Testis (tissue), 3 donors: Measurements from ENCODE around the gene FGF9. TPM values are rescaled to one million over a fixed set of nuclear protein-coding genes. Genes with fewer than 3 reads are reported as not detected.

ENCODE experiments used
- DNase-seq: peaks from one replicate; pipeline ENCODE4 v3.0.0-alpha.2; 2019
- H3K27ac ChIP-seq, 2 donors: fragments of 200-600 bp; sonication (generic); one replicate each; pipeline ENCODE4 v1.5.1; 2019
- H3K27me3 ChIP-seq: fragments of 200-600 bp; sonication (generic); one replicate; pipeline ENCODE4 v1.5.1; 2019
- H3K36me3 ChIP-seq: fragments of 200-600 bp; sonication (generic); one replicate; pipeline ENCODE4 v1.5.1; 2017; ENCODE audit warnings: low read depth; ENCODE audit errors: missing control alignments
- H3K4me1 ChIP-seq: fragments of 200-600 bp; sonication (generic); one replicate; pipeline ENCODE4 v1.5.1; 2019
- H3K4me3 ChIP-seq, 2 donors: fragments of 200-600 bp; sonication (generic); one replicate each; pipeline ENCODE4 v1.5.1; 2017 to 2019
- H3K9me3 ChIP-seq: fragments of 200-600 bp; sonication (generic); one replicate; pipeline ENCODE4 v1.5.1; 2017
- POLR2A ChIP-seq: fragments of 450-650 bp; IDR thresholded peaks from one replicate; pipeline ENCODE4 v1.6.1; 2017; ENCODE audit warnings: antibody characterized with exemption, mild to moderate bottlenecking, moderate library complexity
- WGBS, 2 donors: methylation state at CpG; one replicate each; pipeline ENCODE4 v1.1.5; 2018; 5-methylcytosine and 5-hydroxymethylcytosine counted together
- intact Hi-C: fragments of 100-400 bp; cut with DNase I; formaldehyde crosslinking; loops from one replicate; pipeline ENCODE4 v1.15.1; 2023; ENCODE audit warnings: low total_unique reads
- polyA plus RNA-seq: library from polyadenylated mRNA; stranded (reverse); fragments of 350-450 nt; fragmentation: Illumina TruSeq; extraction: RNeasy Lipid Tissue Mini Kit (QIAGEN cat#74804); gene quantifications from one replicate; pipeline ENCODE4 v1.2.3, GENCODE V29; 2014; ENCODE audit warnings: low read depth, low replicate concordance; ENCODE audit not compliant: insufficient read depth
- total RNA-seq, 2 donors: library from RNA; depleted of rRNA; stranded (reverse); fragments of >200 nt; gene quantifications; one replicate each; pipeline ENCODE4 v1.2.3, GENCODE V29; 2016
- TF ChIP-seq, protein P1 (sequence below), 3 experiments: fragments of 450-650 bp in 2 of 3; fragments of 200-600 bp in 1 of 3; sonication (generic) in 1 of 3; IDR thresholded peaks; one replicate each; pipeline ENCODE4 v1.5.1; 2016 to 2019; ENCODE audit warnings: antibody characterized with exemption in 3 of 3, mild to moderate bottlenecking in 2 of 3, moderate library complexity in 1 of 3

The FGF9 gene
- total and polyA plus RNA-seq, 3 donors from 2014 or later, result 0.79 to 4.3 (median 1.5) TPM

GRCh38 chr13:21749410-21749809 lies 78.5 kb downstream of the FGF9 start:
- intact Hi-C loops, result no loop called here
- no peak for DNase-seq

DNA sequence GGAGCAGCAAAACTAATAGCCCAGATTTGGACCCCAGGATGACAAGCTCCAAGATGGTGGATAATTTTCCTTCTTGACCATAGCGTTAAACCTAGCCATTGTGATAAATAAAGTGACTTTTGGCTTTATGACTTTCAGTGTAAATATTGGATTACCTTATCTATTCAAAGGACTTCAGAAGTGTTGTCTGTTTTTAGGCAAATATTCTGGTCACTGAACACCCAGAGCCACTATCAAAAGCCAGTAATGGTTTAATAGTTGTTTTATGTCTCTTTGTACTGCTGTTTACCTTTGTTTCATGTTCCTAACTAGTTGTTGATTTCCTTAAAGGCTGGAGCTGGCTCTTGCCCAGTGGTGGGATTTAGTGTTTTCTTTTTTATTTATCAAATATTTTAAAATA lies 81.6 kb downstream of the FGF9 start:
- DNase-seq, result no peak
- intact Hi-C loops, result no loop called here
- H3K4me1 ChIP-seq, result no peaks in the 10 kb centered on the region
- no peak for TF ChIP-seq POLR2A
- TF ChIP-seq, protein P1, sequence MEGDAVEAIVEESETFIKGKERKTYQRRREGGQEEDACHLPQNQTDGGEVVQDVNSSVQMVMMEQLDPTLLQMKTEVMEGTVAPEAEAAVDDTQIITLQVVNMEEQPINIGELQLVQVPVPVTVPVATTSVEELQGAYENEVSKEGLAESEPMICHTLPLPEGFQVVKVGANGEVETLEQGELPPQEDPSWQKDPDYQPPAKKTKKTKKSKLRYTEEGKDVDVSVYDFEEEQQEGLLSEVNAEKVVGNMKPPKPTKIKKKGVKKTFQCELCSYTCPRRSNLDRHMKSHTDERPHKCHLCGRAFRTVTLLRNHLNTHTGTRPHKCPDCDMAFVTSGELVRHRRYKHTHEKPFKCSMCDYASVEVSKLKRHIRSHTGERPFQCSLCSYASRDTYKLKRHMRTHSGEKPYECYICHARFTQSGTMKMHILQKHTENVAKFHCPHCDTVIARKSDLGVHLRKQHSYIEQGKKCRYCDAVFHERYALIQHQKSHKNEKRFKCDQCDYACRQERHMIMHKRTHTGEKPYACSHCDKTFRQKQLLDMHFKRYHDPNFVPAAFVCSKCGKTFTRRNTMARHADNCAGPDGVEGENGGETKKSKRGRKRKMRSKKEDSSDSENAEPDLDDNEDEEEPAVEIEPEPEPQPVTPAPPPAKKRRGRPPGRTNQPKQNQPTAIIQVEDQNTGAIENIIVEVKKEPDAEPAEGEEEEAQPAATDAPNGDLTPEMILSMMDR (IDR thresholded peaks at IDR 0.05), result no peak
- no peaks in the 10 kb centered on the region for H3K27me3 ChIP-seq
- H3K4me3 ChIP-seq, result no peak overlapping the region
- H3K27ac ChIP-seq, result no peak overlapping the region
- no peaks in the 10 kb centered on the region for H3K9me3 ChIP-seq
- WGBS, 2 donors, result 96 to 100% methylated on average over 1 of the region's 1 CpG
- H3K36me3 ChIP-seq, result no peaks in the 10 kb centered on the region

More at GRCh38 chr13:21749410-21749809, 78.5 kb downstream of the FGF9 start:
- Histone ChIP-seq H3K27me3 (no peaks in the 10 kb centered on the region), H3K36me3 (no peaks in the 10 kb centered on the region), H3K4me3 (no peak overlapping the region), H3K9me3 (no peaks in the 10 kb centered on the region), H3K27ac (no peak overlapping the region), H3K4me1 (no peaks in the 10 kb centered on the region)
- TF ChIP-seq, protein P1 (IDR thresholded peaks at IDR 0.05), result no peak
- no peak for TF ChIP-seq POLR2A
- WGBS, 2 donors, result 96 to 100% methylated on average over 1 of the region's 1 CpG

DNA sequence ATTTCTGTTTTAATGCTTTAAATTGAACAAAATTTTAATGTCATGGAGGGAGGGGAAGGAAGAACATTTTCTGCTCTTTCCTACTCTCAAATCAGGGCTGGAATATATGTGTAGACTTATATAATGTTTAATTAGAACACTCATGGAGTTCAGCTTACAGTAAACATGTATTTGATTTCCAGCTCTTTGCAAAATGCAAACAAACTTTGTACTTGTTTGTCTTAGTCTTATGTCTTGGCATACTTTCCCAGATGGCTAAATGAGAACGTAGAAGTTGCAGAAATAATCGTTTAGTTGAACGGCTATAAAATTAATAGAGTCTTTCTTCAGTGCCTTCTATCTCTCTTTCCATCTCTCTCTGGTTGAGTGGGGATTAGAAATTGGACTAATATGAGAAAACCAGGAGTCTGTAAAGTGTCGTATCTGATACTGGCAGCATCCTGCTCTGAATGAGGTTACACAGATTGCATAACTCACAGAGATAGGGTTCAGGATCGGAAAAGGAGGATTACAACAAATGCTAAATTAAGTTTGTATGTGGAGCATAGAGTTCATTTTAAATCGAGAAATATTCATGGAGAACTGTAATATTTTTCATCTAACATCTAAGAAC lies 82.3 kb downstream of the FGF9 start:
- 74 to 81% methylated on average over 6 of the region's 6 CpGs for WGBS, 2 donors
- no peak for DNase-seq
- TF ChIP-seq, protein P1 (IDR thresholded peaks at IDR 0.05), result no peak
- no peak for TF ChIP-seq POLR2A
- Histone ChIP-seq H3K4me3 (no peak overlapping the region), H3K4me1 (no peaks in the 10 kb centered on the region), H3K27me3 (no peaks in the 10 kb centered on the region), H3K9me3 (no peaks in the 10 kb centered on the region), H3K36me3 (no peaks in the 10 kb centered on the region), H3K27ac (no peak overlapping the region)
- intact Hi-C loops, result no loop called here

Other genes with a start within 250 kb of the FGF9 start
- 10 to 100 TPM; 52.4 to 76.2 TPM for gene ZDHHC20, start 211.8 kb upstream of the FGF9 start, total RNA-seq
- gene ZDHHC20, start 211.8 kb upstream of the FGF9 start, polyA plus RNA-seq, result 75.8 TPM
- gene MICU2, start 66.9 kb upstream of the FGF9 start, total RNA-seq, result 10 to 100 TPM; 81.1 to 98.9 TPM
- gene MICU2, start 66.9 kb upstream of the FGF9 start, polyA plus RNA-seq, result 43.2 TPM